ENCODE data around the gene KPNB1. TPM values are rescaled to one million over a fixed set of nuclear protein-coding genes. Genes with fewer than 3 reads are reported as not detected.

Gene KPNB1
- polyA plus RNA-seq, 1 donor (not counting 4 experiments of a cell fraction or from before 2014, with no cell fraction given): 220 TPM

GRCh38 chr17:47674499-47674898, 24.8 kb downstream of the KPNB1 start:
- DNase-seq (ENCODE audit: low read depth, low spot score) (no peak), FAIRE-seq (no peak)
- Histone ChIP-seq H3K9me1 (ENCODE audit: control insufficient read depth, extremely low read depth, insufficient read depth, low read length) (no peaks in the 10 kb centered on the region), H3K79me2 (ENCODE audit: control insufficient read depth, insufficient read depth, low read length) (peaks cover 10% of the 10 kb centered on the region), H2AFZ (ENCODE audit: control insufficient read depth, low read length) (no peak overlapping the region), H3K27me3 (ENCODE audit: control insufficient read depth, extremely low read depth, insufficient read depth, low read length) (no peaks in the 10 kb centered on the region), H4K20me1 (ENCODE audit: control insufficient read depth, extremely low read depth, insufficient read depth, low read length) (peaks cover 8% of the 10 kb centered on the region), H3K27ac (ENCODE audit: control insufficient read depth, insufficient read depth, low read length) (no peak overlapping the region), H3K4me1 (ENCODE audit: control insufficient read depth, extremely low read depth, insufficient read depth, low read length) (no peaks in the 10 kb centered on the region), H3K36me3 (ENCODE audit: control insufficient read depth in 2 of 2, extremely low read depth in 1 of 2, insufficient read depth in 2 of 2, low read length in 2 of 2) (peaks cover 65 to 77% of the 10 kb centered on the region in 2 experiments), H3K9ac (ENCODE audit: control insufficient read depth, extremely low read depth, insufficient read depth, low read length) (no peak overlapping the region), H3K9me3 (ENCODE audit: control insufficient read depth, low read depth, low read length) (no peaks in the 10 kb centered on the region), H3K4me2 (ENCODE audit: control insufficient read depth, extremely low read depth, insufficient read depth, low read depth, low read length) (no peak overlapping the region), H3K4me3 (ENCODE audit: control insufficient read depth in 2 of 3, extremely low read depth in 1 of 3, insufficient read depth in 2 of 3, low read depth in 1 of 3, low read length in 3 of 3) (no peak overlapping the region)
- no peak for TF ChIP-seq EZH2 (IDR thresholded peaks at IDR 0.05; ENCODE audit: low read length)
- TF ChIP-seq CTCF (optimal IDR thresholded peaks at IDR 0.05 in 1 of 3, IDR thresholded peaks at IDR 0.05 in 1 of 3, conservative IDR thresholded peaks at IDR 0.05 in 1 of 3; ENCODE audit: extremely low read depth in 1 of 3, insufficient read depth in 2 of 3, low read length in 3 of 3): no peak
- dilution Hi-C loops (cut with MboI; ENCODE audit: extremely low pct_ligation_motif_present, low sequenced_read_pairs): no loop called here

GRCh38 chr17:47675380-47676198, 25.9 kb downstream of the KPNB1 start:
- Histone ChIP-seq H3K9me3 (ENCODE audit: control insufficient read depth, low read depth, low read length) (no peaks in the 10 kb centered on the region), H3K79me2 (ENCODE audit: control insufficient read depth, insufficient read depth, low read length) (peaks cover 10% of the 10 kb centered on the region), H3K36me3 (ENCODE audit: control insufficient read depth in 2 of 2, extremely low read depth in 1 of 2, insufficient read depth in 2 of 2, low read length in 2 of 2) (peaks cover 64 to 77% of the 10 kb centered on the region in 2 experiments), H3K9ac (ENCODE audit: control insufficient read depth, extremely low read depth, insufficient read depth, low read length) (no peak overlapping the region), H3K27ac (ENCODE audit: control insufficient read depth, insufficient read depth, low read length) (no peak overlapping the region), H3K27me3 (ENCODE audit: control insufficient read depth, extremely low read depth, insufficient read depth, low read length) (no peaks in the 10 kb centered on the region), H2AFZ (ENCODE audit: control insufficient read depth, low read length) (no peak overlapping the region), H3K4me1 (ENCODE audit: control insufficient read depth, extremely low read depth, insufficient read depth, low read length) (no peaks in the 10 kb centered on the region), H3K9me1 (ENCODE audit: control insufficient read depth, extremely low read depth, insufficient read depth, low read length) (no peaks in the 10 kb centered on the region), H3K4me3 (ENCODE audit: control insufficient read depth in 2 of 3, extremely low read depth in 1 of 3, insufficient read depth in 2 of 3, low read depth in 1 of 3, low read length in 3 of 3) (no peak overlapping the region), H3K4me2 (ENCODE audit: control insufficient read depth, extremely low read depth, insufficient read depth, low read depth, low read length) (no peak overlapping the region), H4K20me1 (ENCODE audit: control insufficient read depth, extremely low read depth, insufficient read depth, low read length) (peaks cover 8% of the 10 kb centered on the region)
- dilution Hi-C loops (cut with MboI; ENCODE audit: extremely low pct_ligation_motif_present, low sequenced_read_pairs): no loop called here
- FAIRE-seq: no peak
- no peak for TF ChIP-seq CTCF (optimal IDR thresholded peaks at IDR 0.05 in 1 of 3, IDR thresholded peaks at IDR 0.05 in 1 of 3, conservative IDR thresholded peaks at IDR 0.05 in 1 of 3; ENCODE audit: extremely low read depth in 1 of 3, insufficient read depth in 2 of 3, low read length in 3 of 3)
- no peak for TF ChIP-seq EZH2 (IDR thresholded peaks at IDR 0.05; ENCODE audit: low read length)
- no peak for DNase-seq (ENCODE audit: low read depth, low spot score)

Data from keratinocyte (primary cell).